ENCODE measurements around the gene VPS16.

The VPS16 gene

DNA sequence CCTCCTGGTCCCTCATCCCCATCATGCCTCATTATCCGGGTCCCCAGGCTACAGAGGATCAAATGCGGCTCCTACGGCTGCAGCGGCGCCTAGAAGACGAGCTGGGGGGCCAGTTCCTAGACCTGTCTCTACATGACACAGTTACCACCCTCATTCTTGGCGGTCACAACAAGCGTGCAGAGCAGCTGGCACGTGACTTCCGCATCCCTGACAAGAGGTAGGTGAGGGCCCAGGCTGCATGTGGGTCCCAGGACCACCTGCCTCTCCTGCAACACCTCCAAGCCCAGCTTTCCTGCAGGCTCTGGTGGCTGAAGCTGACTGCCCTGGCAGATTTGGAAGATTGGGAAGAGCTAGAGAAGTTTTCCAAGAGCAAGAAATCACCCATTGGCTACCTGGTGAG, 24.6 kb downstream of the VPS16 start:
- Histone ChIP-seq H3K4me1 (no peaks in the 10 kb centered on the region), H3K79me2 (no peaks in the 10 kb centered on the region), H3K4me3 (ENCODE audit: low read depth, low read length) (no peak overlapping the region), H3K9me3 (ENCODE audit: control insufficient read depth, low read length) (no peaks in the 10 kb centered on the region), H3K36me3 (ENCODE audit: control insufficient read depth, insufficient read depth, low read length) (no peaks in the 10 kb centered on the region), H2AFZ (no peak overlapping the region), H3K27me3 (ENCODE audit: control insufficient read depth, insufficient read depth, low read length) (no peaks in the 10 kb centered on the region), H3K9ac (no peak overlapping the region), H3K27ac (no peak overlapping the region), H3K4me2 (ENCODE audit: low read length) (no peak overlapping the region)
- TF ChIP-seq, protein P1, sequence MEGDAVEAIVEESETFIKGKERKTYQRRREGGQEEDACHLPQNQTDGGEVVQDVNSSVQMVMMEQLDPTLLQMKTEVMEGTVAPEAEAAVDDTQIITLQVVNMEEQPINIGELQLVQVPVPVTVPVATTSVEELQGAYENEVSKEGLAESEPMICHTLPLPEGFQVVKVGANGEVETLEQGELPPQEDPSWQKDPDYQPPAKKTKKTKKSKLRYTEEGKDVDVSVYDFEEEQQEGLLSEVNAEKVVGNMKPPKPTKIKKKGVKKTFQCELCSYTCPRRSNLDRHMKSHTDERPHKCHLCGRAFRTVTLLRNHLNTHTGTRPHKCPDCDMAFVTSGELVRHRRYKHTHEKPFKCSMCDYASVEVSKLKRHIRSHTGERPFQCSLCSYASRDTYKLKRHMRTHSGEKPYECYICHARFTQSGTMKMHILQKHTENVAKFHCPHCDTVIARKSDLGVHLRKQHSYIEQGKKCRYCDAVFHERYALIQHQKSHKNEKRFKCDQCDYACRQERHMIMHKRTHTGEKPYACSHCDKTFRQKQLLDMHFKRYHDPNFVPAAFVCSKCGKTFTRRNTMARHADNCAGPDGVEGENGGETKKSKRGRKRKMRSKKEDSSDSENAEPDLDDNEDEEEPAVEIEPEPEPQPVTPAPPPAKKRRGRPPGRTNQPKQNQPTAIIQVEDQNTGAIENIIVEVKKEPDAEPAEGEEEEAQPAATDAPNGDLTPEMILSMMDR (IDR thresholded peaks at IDR 0.05): no peak

DNA sequence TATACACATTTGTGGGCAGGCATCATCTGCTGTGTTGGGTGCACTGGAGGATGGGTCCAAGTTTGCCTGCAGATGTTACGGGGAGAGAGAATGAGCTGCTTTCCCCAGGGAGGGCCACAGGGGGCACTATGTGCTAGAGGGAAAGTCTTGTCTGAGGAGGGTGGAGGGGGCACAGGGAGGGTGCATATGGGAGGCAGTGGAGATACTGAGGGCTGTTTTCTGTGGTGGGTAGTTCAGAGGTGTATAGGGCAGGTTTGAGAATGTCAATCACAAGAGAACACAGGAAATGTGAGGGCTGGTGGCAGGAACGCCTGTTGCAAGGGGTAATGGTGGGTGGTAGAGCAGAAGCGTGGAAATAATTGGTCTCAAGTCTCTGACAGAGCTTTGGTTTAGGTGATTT, 25.1 kb downstream of the VPS16 start:
- no peaks in the 10 kb centered on the region for H3K79me2 ChIP-seq
- H3K27me3 ChIP-seq (ENCODE audit: control insufficient read depth, insufficient read depth, low read length): no peaks in the 10 kb centered on the region
- no peaks in the 10 kb centered on the region for H3K36me3 ChIP-seq (ENCODE audit: control insufficient read depth, insufficient read depth, low read length)
- no peaks in the 10 kb centered on the region for H3K9me3 ChIP-seq (ENCODE audit: control insufficient read depth, low read length)
- H3K4me1 ChIP-seq: no peaks in the 10 kb centered on the region
- H3K9ac ChIP-seq: no peak overlapping the region
- H2AFZ ChIP-seq: no peak overlapping the region
- H3K4me3 ChIP-seq (ENCODE audit: low read depth, low read length): no peak overlapping the region
- H3K27ac ChIP-seq: no peak overlapping the region
- H3K4me2 ChIP-seq (ENCODE audit: low read length): no peak overlapping the region
- TF ChIP-seq, protein P1 (IDR thresholded peaks at IDR 0.05): no peak

DNA sequence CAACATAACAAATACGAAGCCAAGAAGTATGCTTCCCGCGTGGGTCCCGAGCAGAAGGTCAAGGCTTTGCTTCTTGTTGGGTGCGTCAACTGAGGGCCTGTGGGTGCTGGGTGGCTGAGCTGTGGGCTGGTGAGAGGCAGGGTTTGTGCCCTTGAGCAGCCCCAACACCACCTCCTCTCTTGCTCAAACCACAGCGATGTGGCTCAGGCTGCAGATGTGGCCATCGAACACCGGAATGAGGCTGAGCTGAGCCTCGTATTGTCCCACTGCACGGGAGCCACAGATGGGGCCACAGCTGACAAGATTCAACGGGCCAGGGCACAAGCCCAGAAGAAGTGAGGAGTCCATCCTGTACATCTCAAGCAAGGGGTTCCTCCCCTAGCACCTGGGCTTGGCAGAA, 25.7 kb downstream of the VPS16 start:
- Histone ChIP-seq H3K4me3 (ENCODE audit: low read depth, low read length) (no peak overlapping the region), H3K9me3 (ENCODE audit: control insufficient read depth, low read length) (no peaks in the 10 kb centered on the region)

GRCh38 chr20:2867081-2867864, 26.7 kb downstream of the VPS16 start:
- H3K36me3 ChIP-seq (ENCODE audit: control insufficient read depth, insufficient read depth, low read length): no peaks in the 10 kb centered on the region

More for the DNA sequence above, 25.7 kb downstream of the VPS16 start:
- TF ChIP-seq, protein P1 (IDR thresholded peaks at IDR 0.05): no peak
- H2AFZ ChIP-seq: no peak overlapping the region
- H3K4me1 ChIP-seq: no peaks in the 10 kb centered on the region
- no peak overlapping the region for H3K4me2 ChIP-seq (ENCODE audit: low read length)
- H3K36me3 ChIP-seq (ENCODE audit: control insufficient read depth, insufficient read depth, low read length): no peaks in the 10 kb centered on the region
- no peaks in the 10 kb centered on the region for H3K27me3 ChIP-seq (ENCODE audit: control insufficient read depth, insufficient read depth, low read length)
- no peak overlapping the region for H3K9ac ChIP-seq
- no peak overlapping the region for H3K27ac ChIP-seq
- H3K79me2 ChIP-seq: no peaks in the 10 kb centered on the region

More at GRCh38 chr20:2867081-2867864, 26.7 kb downstream of the VPS16 start:
- Histone ChIP-seq H3K27me3 (ENCODE audit: control insufficient read depth, insufficient read depth, low read length) (no peaks in the 10 kb centered on the region), H2AFZ (no peak overlapping the region), H3K4me1 (no peaks in the 10 kb centered on the region), H3K9me3 (ENCODE audit: control insufficient read depth, low read length) (no peaks in the 10 kb centered on the region), H3K4me3 (ENCODE audit: low read depth, low read length) (no peak overlapping the region), H3K4me2 (ENCODE audit: low read length) (no peak overlapping the region), H3K27ac (no peak overlapping the region), H3K79me2 (no peaks in the 10 kb centered on the region), H3K9ac (no peak overlapping the region)
- TF ChIP-seq, protein P1 (IDR thresholded peaks at IDR 0.05): no peak

Measured in parathyroid adenoma (tissue), 2 donors.